Effector memory CD8-positive, alpha-beta T cell (primary cell): ENCODE data around the gene KDM4B.

Experiments
- ATAC-seq: fragments of 150-1000 bp; cut with Tn5 transposase; replicated peaks from 2 replicates; pipeline ENCODE4 v1.10.0; 2021; ENCODE audit warnings: mild to moderate bottlenecking, moderate library complexity
- DNase-seq, 3 experiments: peaks; one replicate each; pipeline ENCODE4 v3.0.0; 2021
- H3K27ac Mint-ChIP-seq, 2 donors: one replicate each; pipeline ENCODE4 v1.8.0; 2022; ENCODE audit warnings: mild to moderate bottlenecking in 2 of 2, mixed read lengths in 2 of 2, moderate library complexity in 2 of 2
- H3K27me3 Mint-ChIP-seq, 2 donors: one replicate each; pipeline ENCODE4 v1.8.0; 2022; ENCODE audit warnings: mixed read lengths in 2 of 2
- H3K36me3 Mint-ChIP-seq: one replicate; pipeline ENCODE4 v1.8.0; 2022; ENCODE audit warnings: mild to moderate bottlenecking, moderate library complexity, mixed read lengths; ENCODE audit not compliant: insufficient read depth
- H3K4me1 Mint-ChIP-seq, 2 donors: one replicate each; pipeline ENCODE4 v1.8.0; 2022; ENCODE audit warnings: low read depth in 2 of 2, mixed read lengths in 2 of 2
- H3K4me3 Mint-ChIP-seq, 2 donors: one replicate each; pipeline ENCODE4 v1.8.0; 2022; ENCODE audit warnings: mild to moderate bottlenecking in 2 of 2, mixed read lengths in 2 of 2, moderate library complexity in 2 of 2
- H3K9me3 Mint-ChIP-seq, 2 donors: one replicate each; pipeline ENCODE4 v1.8.0; 2022; ENCODE audit warnings: mixed read lengths in 2 of 2

Gene KDM4B

GRCh38 chr19:5063873-5064645, 95.1 kb downstream of the KDM4B start:
- peaks cover 2 to 3% of the 10 kb centered on the region in 2 donors for H3K4me1 Mint-ChIP-seq
- DNase-seq (no peak), ATAC-seq (no peak)
- H3K27ac Mint-ChIP-seq, result no peak overlapping the region
- H3K9me3 Mint-ChIP-seq, result peaks cover 0 to 1% of the 10 kb centered on the region in 2 donors
- H3K36me3 Mint-ChIP-seq, result peaks cover 11% of the 10 kb centered on the region
- H3K4me3 Mint-ChIP-seq, result no peak overlapping the region
- H3K27me3 Mint-ChIP-seq, result no peaks in the 10 kb centered on the region

DNA sequence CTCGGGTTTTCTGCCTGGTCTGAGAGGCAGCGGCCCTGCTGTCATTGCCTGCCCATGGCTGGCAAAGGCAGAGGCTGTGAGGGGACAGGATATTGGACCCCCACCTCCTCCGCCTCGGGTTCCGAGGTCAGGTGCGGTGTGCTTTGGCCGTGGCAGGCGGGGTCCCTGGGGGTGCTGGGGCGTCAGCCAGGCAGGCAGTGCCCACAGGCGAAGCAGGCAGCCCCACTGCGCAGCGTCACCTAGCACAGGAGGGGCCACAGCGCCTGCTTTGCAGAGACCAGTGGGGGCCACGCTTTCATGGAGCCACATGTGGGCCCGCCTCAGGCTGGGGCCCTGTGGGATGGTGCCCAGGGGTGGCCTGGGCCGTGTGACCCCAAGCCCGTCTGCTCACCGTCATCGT, 96.0 kb downstream of the KDM4B start:
- H3K36me3 Mint-ChIP-seq, result peaks cover 11% of the 10 kb centered on the region
- peaks cover 2 to 3% of the 10 kb centered on the region in 2 donors for H3K4me1 Mint-ChIP-seq
- H3K9me3 Mint-ChIP-seq, result peaks cover 0 to 1% of the 10 kb centered on the region in 2 donors
- no peak overlapping the region for H3K27ac Mint-ChIP-seq
- no peak for DNase-seq
- no peak overlapping the region for H3K4me3 Mint-ChIP-seq
- no peaks in the 10 kb centered on the region for H3K27me3 Mint-ChIP-seq
- no peak for ATAC-seq

DNA sequence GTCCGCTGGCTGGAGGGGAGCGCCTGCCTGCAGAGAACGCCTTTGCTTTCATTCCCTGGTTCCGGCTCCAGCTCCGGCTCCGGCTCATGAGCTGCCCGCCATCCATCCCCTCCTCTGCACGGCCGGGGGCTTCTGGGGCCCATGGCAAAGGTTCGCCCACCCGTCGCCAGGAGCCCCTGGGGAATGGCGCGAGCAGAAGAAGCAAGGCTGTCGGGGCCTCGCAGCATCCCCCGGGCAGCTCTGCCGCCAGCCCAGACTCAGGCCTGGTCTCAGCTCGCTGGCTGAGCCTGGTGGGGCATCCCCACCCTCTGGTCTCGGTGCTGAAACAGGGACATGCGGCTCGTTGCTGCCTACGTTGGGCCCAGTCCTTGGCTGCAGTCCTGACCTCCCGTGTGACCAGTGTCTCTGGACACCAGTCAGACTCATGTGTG, 96.8 kb downstream of the KDM4B start:
- H3K4me1 Mint-ChIP-seq, result peaks cover 2 to 3% of the 10 kb centered on the region in 2 donors
- no peak overlapping the region for H3K27ac Mint-ChIP-seq
- H3K36me3 Mint-ChIP-seq, result peaks cover 11% of the 10 kb centered on the region
- H3K9me3 Mint-ChIP-seq, result peaks cover 0 to 1% of the 10 kb centered on the region in 2 donors
- no peak overlapping the region for H3K4me3 Mint-ChIP-seq
- DNase-seq (no peak), ATAC-seq (no peak)
- H3K27me3 Mint-ChIP-seq, result no peaks in the 10 kb centered on the region

DNA sequence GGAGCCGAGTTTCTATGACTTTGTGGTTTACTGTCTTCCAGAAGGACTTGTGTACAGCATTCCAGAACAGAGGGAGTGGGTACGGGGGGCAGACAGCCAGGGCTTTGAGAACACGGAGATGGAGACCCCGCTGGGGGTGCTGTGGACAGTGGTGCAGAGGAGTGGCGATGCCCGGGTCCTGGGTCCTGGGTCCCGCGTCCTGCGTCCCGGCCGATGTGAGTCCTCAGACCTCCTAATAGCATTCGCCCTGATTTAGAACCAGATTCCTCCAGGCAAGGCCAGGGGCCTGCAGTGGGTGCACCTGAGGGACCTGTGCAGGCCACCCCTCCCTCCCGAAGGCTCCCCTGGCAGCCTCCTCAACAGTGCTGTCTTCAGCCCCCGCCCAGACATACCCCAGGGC, 97.9 kb downstream of the KDM4B start:
- H3K27me3 Mint-ChIP-seq, result no peaks in the 10 kb centered on the region
- ATAC-seq (no peak), DNase-seq (no peak)
- H3K36me3 Mint-ChIP-seq, result peaks cover 6% of the 10 kb centered on the region
- H3K4me3 Mint-ChIP-seq, result no peak overlapping the region
- peaks cover 3 to 6% of the 10 kb centered on the region in 2 donors for H3K4me1 Mint-ChIP-seq
- peaks cover 0 to 1% of the 10 kb centered on the region in 2 donors for H3K9me3 Mint-ChIP-seq
- no peak overlapping the region for H3K27ac Mint-ChIP-seq

DNA sequence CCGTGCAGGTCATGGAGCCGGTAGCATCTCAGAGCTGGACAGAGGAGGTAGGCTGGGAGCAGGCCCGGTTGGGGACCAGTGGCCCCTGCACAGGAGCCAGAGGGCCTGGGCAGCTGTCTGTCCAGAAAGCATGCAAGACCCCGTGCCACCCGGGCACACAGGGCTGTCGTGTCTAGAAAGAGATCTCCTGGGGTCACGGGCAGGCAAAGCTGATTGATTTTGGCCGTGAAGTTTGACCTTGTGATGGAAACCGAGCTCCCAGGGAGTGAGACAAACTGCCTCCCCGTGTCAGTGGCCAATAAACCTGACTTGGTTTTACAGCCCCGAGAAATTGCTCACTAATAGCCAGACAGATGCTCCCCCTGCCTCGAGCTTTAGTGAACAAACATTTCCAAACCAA, 98.8 kb downstream of the KDM4B start:
- H3K4me1 Mint-ChIP-seq, result peaks cover 3 to 6% of the 10 kb centered on the region in 2 donors
- DNase-seq, result no peak
- peaks cover 8% of the 10 kb centered on the region for H3K36me3 Mint-ChIP-seq
- H3K27me3 Mint-ChIP-seq, result no peaks in the 10 kb centered on the region
- H3K9me3 Mint-ChIP-seq, result peaks cover 0 to 1% of the 10 kb centered on the region in 2 donors
- no peak for ATAC-seq
- no peak overlapping the region for H3K27ac Mint-ChIP-seq
- no peak overlapping the region for H3K4me3 Mint-ChIP-seq

DNA sequence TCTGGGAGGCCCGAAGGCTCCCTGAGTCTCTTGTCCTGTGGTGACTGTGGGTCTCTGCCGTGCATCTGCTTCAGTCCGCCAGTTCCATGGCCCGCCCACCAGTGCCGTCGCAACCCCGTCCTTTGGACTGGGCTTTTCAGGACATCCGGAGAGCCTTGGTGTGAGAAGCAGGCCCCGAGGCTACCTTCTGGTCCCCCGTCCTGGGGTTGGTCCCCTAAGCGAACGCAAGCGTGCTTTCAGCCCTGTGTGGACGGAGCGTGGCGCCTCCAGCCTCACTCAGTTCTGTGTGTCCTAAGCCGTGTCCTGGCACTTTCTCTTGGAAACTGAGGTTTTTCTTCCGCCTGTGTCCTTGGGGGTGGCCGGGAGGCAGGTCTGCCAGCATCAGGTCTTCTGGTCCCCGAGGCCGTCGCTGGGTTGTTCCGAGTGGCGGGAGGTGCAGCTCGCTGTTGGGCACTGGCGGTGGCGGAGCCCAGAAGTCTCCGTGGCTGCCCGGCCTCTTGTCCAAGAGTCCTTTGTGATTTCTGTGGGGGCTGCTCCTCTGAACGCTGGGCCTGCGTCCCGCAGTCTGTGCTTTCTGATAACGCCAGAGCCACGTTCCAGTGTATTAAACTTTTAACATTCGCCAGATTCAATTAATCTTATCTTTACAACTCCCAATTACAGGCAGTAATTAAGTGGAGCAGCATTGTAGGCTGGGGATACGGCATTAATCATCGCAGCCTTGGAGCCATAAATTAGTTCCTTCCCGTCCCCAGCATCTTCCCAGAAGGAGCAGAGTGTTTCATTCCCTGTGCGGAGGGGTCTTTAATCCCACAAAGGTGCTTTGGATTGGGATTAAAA, 99.5 kb downstream of the KDM4B start:
- no peaks in the 10 kb centered on the region for H3K9me3 Mint-ChIP-seq
- no peak overlapping the region for H3K27ac Mint-ChIP-seq
- ATAC-seq (no peak), DNase-seq (no peak)
- H3K4me3 Mint-ChIP-seq, result no peak overlapping the region
- peaks cover 8 to 12% of the 10 kb centered on the region in 2 donors for H3K4me1 Mint-ChIP-seq
- no peaks in the 10 kb centered on the region for H3K27me3 Mint-ChIP-seq
- peaks cover 8% of the 10 kb centered on the region for H3K36me3 Mint-ChIP-seq

GRCh38 chr19:5070331-5070730, 101.4 kb downstream of the KDM4B start:
- no peak overlapping the region for H3K4me3 Mint-ChIP-seq
- ATAC-seq, result no peak

GRCh38 chr19:5070930-5071329, 102.0 kb downstream of the KDM4B start:
- no peaks in the 10 kb centered on the region for H3K9me3 Mint-ChIP-seq
- no peaks in the 10 kb centered on the region for H3K27me3 Mint-ChIP-seq
- ATAC-seq, result no peak
- no peak for DNase-seq
- peaks cover 8% of the 10 kb centered on the region for H3K36me3 Mint-ChIP-seq
- H3K4me3 Mint-ChIP-seq, result no peak overlapping the region
- peaks cover 30 to 33% of the 10 kb centered on the region in 2 donors for H3K4me1 Mint-ChIP-seq
- H3K27ac Mint-ChIP-seq, result peak overlapping the region in 1 of 2 donors; percentile 55

More at GRCh38 chr19:5070331-5070730, 101.4 kb downstream of the KDM4B start:
- Mint-ChIP-seq H3K9me3 (no peaks in the 10 kb centered on the region), H3K36me3 (peaks cover 8% of the 10 kb centered on the region), H3K27ac (no peak overlapping the region), H3K4me1 (peaks cover 24 to 28% of the 10 kb centered on the region in 2 donors), H3K27me3 (no peaks in the 10 kb centered on the region)
- no peak for DNase-seq

- H3K27me3 Mint-ChIP-seq, result no peaks in the 10 kb centered on the region
- peak overlapping the region in 1 of 2 donors; percentile 55 for H3K27ac Mint-ChIP-seq
- H3K9me3 Mint-ChIP-seq, result no peaks in the 10 kb centered on the region
- DNase-seq (no peak), ATAC-seq (no peak)
- peaks cover 5% of the 10 kb centered on the region for H3K36me3 Mint-ChIP-seq
- H3K4me1 Mint-ChIP-seq, result peaks cover 29 to 35% of the 10 kb centered on the region in 2 donors
- H3K4me3 Mint-ChIP-seq, result no peak overlapping the region
These were observed 102.7 kb downstream of the KDM4B start for GRCh38 chr19:5071579-5071978.

GRCh38 chr19:5072115-5072514, 103.2 kb downstream of the KDM4B start:
- no peaks in the 10 kb centered on the region for H3K27me3 Mint-ChIP-seq
- no peak overlapping the region for H3K4me3 Mint-ChIP-seq
- H3K27ac Mint-ChIP-seq, result no peak overlapping the region
- ATAC-seq, result no peak
- H3K36me3 Mint-ChIP-seq, result peaks cover 6% of the 10 kb centered on the region
- peaks cover 33 to 38% of the 10 kb centered on the region in 2 donors for H3K4me1 Mint-ChIP-seq
- H3K9me3 Mint-ChIP-seq, result no peaks in the 10 kb centered on the region
- DNase-seq, result no peak

GRCh38 chr19:5073153-5073844, 104.4 kb downstream of the KDM4B start:
- Mint-ChIP-seq H3K4me1 (peaks cover 43 to 45% of the 10 kb centered on the region in 2 donors), H3K4me3 (peak overlapping the region in 1 of 2 donors; percentile 54), H3K27ac (peak overlapping the region; percentile 71 to 77), H3K36me3 (peaks cover 11% of the 10 kb centered on the region), H3K9me3 (no peaks in the 10 kb centered on the region), H3K27me3 (no peaks in the 10 kb centered on the region)
- ATAC-seq (no peak), DNase-seq (no peak)

DNA sequence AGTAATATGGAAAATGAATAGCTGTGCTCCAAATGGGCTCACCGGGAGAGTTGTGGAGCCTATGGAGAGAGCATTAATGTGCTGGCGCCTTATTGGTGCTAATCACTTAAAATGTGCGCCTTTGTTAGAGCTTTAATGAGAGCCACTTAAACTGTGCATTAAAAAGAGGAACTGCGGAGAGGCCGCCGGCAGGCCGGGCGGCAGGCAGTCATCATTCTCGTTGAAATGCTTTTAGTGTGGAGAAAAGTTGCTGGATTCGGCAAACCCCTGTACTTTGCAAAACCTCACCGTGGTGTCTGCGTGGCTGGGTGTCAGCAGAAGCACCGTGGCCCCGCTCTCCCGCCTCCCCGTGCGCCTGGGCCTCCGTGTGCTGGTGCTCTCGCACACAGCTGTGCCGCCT, 105.5 kb downstream of the KDM4B start:
- Mint-ChIP-seq H3K27me3 (no peaks in the 10 kb centered on the region), H3K4me1 (peaks cover 43 to 45% of the 10 kb centered on the region in 2 donors), H3K9me3 (no peaks in the 10 kb centered on the region), H3K4me3 (peak overlapping the region; percentile 32 to 54), H3K36me3 (peaks cover 18% of the 10 kb centered on the region), H3K27ac (peak overlapping the region in 1 of 2 donors; percentile 71)
- no peak for DNase-seq
- ATAC-seq, result no peak

DNA sequence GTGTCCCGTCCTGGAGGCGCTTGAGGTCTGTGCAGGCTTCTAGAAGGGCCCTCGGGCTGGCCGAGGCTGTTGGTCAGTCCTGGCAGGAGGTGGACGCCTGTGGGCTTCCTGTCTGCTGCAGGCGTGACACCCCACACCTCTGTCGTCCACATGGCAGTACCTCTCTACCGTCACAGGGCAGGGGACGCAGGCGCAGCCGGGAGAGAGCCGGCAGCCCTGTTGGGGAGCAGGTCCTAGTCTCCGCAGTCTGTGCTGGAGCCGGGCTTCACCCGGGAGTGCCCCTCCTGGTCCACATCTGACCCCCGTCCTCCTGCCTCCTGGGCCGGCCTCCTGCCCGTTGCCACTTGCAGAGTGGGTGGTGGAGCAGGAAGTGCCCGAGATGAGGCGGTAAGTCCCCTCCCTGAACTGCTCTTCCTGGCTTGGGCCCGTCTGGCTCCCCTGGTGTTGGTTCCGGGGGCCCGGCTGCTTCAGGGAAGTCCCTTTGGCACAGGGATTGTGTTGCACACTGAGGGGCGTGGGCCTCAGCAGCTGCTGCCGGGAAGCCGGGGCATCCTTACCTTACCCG, 106.0 kb downstream of the KDM4B start:
- H3K27ac Mint-ChIP-seq, result peak overlapping the region; percentile 71 to 82

More for the DNA sequence above, 106.0 kb downstream of the KDM4B start:
- DNase-seq (no peak), ATAC-seq (no peak)
- Mint-ChIP-seq H3K27me3 (no peaks in the 10 kb centered on the region), H3K4me1 (peaks cover 43 to 45% of the 10 kb centered on the region in 2 donors), H3K4me3 (peak overlapping the region; percentile 53 to 66), H3K9me3 (no peaks in the 10 kb centered on the region), H3K36me3 (peaks cover 20% of the 10 kb centered on the region)
